GM21737 (cell line): ENCODE measurements around the gene FMNL2.

Source experiments
- ATAC-seq: cut with Tn5 transposase; IDR thresholded peaks from one replicate; pipeline ENCODE4 v1.9.1; 2021; ENCODE audit warnings: mild to moderate bottlenecking, moderate library complexity; ENCODE audit not compliant: unreplicated experiment

The FMNL2 gene

DNA sequence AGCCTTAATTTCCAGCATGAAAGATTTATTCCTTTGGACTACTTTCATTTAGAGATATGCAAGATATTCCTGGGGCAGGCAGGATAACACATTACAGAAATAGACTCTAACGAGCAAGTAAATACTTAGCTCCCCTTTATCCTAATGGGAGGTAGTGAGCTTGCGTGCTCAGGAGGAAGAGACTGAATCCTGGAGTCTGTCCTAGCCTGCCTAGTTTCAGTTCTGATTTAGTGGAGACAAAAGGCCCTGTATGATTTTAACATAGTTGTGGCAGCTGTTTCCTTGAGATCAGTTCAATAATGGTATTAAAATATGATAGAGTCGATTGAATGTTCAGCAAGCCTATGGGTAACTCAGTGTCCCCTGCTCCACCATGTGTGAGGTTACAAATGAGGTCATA lies 109.5 kb downstream of the FMNL2 start:
- ATAC-seq = no peak

DNA sequence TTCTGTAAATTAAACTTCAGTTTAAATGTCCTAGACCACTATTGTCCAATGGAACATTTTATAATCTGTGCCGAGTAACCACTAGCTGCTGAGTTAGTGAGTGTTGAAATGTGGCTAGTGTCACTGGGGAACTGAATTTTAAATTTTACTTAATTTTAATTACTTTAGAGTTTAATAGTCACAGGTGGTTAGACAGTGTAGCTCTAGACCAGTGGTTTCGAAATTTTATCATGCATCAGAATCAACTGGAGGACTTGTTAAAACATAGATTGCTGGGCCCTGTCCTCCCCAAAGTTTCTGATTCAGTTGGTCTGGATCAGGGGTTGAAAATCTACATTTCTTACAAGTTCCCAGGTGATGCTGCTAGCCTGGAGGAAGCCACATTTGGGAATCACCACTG lies 110.4 kb downstream of the FMNL2 start:
- ATAC-seq = no peak

DNA sequence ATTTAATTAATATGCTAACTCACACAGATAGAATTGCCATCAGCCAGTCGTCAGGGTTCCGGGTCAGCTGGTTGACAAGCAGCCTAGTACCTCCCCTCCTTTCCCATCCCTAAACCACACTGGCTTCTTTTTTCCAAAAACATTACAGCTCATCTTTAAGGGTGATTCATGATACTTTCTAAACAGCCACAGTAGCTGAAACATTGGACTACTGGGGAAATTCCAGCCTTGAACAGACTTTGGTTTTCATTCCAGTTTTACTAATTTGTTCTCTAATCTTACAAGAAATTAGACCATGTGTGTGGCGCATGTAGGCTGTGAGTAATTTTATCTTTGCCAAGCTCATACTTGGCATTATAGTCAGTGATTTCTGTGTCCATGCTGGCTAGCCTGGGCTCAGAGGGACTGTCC lies 110.8 kb downstream of the FMNL2 start:
- ATAC-seq = no peak

DNA sequence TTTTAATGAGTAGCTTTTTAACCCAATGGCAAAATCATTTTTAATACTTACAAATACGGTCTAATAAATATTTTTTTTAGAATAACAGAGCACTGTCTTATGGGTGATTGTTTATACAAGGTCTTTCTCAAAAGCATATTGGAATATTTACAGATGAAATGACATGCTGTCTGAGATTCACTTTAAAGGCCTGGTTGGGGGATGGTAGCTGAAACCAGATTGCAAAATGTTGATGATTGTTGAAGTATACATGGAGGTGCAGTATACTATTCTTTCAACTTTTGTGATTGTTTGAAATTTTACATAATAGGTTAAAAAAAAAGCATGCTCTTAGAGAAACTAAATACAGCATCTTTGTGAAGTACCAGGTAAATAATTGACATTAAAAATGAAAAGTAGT lies 111.2 kb downstream of the FMNL2 start:
- ATAC-seq = no peak

DNA sequence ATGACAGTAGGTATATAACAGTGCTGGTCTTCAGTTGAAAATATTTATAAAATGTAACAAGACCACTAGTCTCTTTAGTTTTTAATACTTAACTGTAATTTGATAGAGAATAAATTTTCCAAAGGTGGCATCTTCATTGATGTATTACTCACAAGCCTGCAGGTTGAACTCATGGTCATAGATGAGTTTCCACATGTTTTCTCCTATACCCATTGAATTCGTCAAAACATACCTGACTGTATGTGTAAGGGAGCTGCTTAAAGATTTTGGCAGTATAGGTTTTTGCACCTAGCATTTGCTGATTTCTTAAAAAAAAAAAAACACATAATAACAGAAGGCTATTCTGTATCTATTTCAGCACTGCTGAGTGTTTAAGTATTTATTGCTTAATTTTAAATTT lies 112.9 kb downstream of the FMNL2 start:
- ATAC-seq = no peak

DNA sequence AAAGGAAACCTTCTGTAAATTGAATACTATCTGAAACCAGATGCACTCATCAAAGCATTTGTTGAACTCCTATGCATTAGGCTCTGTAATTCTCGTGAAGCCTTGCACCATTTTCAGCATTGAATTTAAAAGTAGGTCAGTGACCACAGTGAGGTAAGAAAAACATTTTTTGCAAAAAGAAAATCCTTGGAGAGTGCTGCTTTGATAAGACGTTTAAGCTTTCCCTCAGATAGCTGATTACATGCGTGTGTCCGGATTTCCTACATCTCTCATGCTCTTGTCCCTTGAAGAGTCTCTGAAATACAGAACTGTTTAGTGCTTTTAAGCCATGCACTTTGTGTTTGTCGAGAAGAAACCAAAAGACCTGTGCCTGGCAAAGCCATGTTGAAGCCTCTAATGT lies 113.6 kb downstream of the FMNL2 start:
- no peak for ATAC-seq

DNA sequence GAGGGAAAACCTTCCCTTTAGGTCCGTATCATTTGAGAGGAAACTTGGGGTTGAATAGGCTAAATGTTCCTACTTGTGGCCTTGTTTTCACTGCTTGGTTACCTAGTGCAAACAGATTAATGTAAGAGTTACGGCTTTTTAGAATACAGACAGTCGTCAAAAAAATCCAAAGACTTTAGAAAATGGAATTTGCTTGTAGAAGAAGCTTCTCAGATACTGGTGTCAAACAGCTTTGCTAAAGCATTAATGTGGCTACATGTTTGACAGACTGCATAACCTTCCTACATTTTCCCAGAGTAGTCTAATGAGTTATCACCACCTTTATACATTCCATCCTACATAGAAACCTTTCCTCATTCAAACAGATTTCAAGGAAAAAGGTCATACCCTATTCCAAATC lies 114.6 kb downstream of the FMNL2 start:
- ATAC-seq = no peak

DNA sequence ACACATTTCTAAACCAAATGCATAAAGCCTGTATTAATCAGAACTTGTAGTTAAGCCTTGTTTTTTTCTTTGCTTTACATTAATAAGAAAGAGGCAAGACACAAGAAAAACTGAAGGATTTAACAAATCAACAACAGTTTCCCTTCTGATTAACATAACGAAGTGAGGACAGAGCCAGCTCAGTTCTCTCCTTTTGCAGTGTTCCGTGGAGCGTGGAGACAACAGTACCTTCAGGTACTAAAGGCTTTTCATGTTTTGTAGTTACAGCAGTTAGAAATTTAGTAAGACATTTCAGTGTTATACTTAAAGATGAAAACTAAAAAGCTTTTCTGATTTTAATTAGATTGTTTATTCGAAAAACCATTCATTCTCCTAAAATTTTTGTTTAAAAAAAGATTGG lies 115.2 kb downstream of the FMNL2 start:
- ATAC-seq = no peak

DNA sequence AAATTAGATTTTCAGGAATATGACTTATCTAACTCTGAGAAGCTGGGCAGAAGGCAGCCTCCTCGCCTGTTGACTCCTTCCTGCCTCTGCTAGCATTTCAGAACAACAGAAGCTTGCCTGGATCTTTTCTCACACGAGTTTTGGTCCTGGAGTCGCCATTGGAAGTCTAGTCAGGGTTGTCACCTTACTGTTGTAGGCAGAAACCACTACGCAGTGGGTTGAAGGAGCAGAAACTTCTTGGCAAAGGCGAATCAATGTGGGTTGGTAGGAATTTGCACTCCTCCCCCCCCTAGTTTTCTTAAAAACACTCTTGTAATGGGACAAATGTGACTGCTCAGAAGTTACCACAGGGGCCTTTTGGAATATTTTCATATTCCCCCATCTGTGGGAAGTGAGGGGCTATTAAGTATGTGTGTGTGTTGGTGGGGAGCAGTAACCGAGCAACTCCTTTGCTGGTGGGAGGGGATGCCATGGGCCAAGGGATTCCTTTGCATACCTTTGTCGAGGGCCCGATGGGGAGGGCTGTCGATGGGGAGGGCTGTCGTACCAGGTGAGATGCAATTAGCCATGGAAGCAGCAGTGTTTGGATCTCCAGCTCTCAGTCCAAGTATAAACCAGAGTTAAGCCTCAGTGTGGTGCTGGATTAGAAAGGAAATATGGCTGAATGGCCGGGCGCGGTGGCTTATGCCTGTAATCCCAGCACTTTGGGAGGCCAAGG lies 117.4 kb downstream of the FMNL2 start:
- ATAC-seq = no peak

DNA sequence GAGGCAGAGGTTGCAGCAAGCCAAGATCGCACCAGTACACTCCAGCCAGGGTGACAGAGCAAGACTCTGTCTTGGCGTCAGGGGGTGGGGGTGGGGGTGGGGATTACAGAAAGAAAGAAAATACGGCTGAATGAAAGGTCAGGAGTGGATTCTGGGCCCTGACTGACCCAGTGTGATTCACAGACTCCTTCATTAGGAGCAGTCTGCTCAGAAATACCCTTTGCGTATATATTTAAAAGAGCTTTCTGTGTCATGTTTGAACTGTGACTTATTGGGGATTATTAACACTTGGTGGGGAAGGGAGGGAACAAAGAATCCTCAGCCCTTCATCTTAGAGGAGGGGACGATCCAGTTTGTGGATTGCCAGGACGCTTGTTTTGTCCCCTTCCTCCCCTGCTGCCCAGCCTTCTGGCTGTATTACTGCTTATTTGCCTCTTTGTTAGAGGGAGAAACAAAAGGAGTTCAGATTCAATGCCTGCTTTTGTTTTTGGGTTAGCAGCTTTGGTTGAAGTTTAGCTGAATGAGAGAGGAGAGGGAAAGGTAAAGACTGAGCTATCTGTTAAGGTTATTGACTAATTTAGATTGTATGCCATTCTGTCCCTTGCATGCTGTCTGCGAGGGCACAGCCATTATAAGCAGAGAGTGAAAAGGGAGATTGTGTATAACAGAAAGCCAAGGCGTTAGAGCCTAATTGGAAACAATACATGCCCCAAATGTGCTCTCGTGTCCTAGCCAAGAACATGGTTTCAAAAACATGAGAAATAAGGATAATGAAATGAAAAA lies 118.3 kb downstream of the FMNL2 start:
- ATAC-seq = no peak

DNA sequence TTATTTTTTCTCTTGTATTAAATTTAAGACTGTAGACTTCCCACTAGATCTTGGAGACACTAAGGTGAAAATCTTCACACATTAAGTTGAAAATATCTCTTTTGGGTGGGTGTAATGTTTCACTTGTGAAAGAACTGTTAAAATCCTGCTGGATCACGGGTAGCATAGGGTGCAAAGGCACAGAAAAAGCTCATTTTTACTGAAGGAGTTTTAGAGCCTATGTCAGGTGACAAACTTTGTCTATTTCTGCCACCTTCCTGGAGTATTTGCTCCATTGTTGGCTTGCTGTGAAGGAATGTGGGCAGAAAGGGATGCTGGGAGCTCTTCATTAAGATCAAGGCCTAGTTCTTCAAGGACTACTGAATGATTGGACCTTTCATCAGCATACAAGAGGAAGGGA lies 119.4 kb downstream of the FMNL2 start:
- no peak for ATAC-seq

DNA sequence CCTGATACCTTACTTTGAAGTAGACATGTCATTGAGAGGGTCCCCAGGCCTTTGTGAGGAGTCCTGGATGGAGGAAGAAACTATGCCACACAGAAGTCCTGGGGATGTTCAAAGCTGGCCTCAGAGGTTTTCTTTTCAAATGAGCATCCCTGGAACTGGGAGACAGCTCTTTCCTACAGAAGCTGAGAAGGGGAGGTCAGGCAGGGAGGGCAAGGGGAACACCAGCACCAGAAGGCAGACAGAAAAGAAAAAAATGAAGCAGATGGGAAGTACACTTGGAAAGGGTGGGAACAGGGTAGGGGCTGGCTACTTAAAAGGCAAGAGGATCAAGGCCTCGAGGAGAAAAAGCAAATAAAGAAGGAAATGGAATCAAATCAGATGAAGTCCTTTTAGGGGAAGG lies 120.0 kb downstream of the FMNL2 start:
- no peak for ATAC-seq

DNA sequence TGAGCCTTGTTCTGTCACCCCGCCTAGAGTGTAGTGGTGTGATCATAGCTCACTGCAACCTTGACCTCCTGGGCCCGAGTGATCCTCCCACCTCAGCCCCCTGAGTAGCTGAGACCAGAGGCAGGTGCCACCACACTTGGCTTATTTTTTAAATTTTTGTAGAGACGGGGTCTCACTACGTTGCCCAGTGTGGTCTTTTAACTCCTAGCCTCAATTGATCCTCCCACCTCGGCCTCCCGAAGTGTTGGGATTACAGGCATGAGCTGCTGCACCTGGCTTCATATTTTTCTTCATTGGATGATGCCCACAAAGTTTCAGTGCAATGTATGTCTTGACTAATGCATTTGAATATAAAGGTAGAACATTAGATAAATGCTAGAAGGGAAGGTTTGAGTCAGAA lies 120.8 kb downstream of the FMNL2 start:
- ATAC-seq = no peak

DNA sequence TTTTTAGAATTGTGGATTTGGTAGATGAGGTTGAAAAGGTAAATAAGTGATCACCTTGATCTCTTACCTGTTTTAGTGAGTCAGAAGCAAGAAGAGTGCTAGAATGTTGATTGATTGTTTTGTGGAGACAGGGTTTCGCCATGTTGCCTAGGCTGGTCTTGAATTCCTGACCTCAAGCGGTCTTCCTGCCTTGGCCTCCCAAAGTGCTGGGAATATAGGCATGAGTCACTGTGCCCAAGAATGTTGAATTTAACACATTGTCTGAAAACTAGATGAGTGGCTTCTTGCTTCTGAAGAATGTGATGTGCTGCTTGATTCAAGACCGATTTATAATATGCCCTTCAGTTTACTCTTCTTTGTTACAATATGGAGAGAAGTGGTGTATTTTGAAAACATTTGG lies 121.3 kb downstream of the FMNL2 start:
- no peak for ATAC-seq

DNA sequence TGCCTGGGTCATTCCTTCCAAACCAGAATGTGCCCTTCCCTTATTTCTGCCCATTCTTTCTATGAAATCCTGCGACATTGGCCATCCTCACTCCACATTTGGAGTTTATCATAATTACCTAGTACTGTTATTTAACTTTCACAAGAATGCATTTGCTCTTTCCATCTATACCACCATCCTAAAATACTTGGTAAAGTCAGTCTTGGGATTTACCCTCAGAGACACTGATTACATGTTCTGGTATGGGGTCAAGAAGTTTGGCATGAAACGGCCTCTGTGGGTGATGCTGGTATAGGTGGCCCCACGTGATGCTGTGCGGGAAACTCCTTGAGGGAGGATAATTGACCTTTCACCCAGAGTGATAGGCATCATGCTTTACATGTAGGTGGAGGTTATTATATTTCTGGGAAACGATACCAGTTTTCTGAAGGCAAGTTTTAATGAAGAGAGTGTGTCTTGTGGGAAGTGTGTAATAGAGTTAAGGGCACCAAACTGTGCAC lies 123.5 kb downstream of the FMNL2 start:
- ATAC-seq = no peak

DNA sequence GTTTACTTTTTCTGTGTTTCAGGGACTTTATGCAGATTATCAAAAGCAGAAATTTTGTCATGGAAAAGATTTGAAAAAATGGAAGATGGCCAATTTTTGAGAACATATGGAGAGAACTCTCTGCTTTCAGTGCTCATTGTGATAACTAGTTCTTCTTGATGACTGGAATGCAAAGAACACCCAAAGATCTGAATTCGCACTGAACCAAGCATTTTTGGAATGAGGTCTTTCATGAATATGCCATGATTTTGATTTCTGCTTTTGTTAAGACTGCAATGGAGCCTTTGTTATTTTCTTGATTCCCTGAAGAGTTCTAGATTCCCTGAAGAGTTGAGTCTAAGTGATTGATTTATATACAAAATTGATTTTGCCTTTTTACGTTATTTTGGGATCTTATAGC lies 124.1 kb downstream of the FMNL2 start:
- ATAC-seq = no peak

DNA sequence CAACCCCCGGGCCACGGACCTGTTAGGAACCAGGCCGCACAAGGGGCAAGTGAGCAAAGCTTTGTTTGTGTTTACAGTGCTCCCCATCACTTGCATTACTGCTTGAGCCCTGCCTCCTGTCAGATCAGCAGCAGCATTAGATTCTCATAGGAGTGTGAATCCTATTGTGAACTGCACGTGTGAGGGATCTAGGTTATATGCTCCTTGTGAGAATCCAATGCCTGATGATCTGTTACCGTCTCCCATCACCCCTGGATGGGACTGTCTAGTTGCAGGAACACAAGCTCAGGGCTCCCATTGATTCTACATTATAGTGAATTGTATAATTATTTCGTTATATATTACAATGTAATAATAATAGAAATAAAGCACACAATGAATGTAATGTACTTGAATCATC lies 125.6 kb downstream of the FMNL2 start:
- ATAC-seq = no peak

DNA sequence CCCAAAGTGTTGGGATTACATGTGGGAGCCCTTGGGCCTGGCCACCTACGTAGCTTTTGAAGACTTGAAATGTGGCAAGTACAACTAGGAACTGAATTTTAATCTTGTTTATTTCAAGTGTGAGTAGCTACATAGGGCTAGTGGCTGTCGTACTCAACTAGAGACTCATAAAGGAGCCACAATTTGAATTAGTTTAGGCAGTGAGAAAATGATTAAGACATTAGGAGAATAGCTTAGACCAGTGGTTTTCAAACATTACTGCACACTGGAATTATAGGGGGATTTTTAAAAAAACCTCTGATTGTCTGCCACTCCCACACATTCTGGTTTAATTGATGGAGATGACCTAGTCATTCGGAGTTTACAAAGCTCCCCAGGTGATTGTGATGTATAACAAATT lies 127.1 kb downstream of the FMNL2 start:
- ATAC-seq = no peak

DNA sequence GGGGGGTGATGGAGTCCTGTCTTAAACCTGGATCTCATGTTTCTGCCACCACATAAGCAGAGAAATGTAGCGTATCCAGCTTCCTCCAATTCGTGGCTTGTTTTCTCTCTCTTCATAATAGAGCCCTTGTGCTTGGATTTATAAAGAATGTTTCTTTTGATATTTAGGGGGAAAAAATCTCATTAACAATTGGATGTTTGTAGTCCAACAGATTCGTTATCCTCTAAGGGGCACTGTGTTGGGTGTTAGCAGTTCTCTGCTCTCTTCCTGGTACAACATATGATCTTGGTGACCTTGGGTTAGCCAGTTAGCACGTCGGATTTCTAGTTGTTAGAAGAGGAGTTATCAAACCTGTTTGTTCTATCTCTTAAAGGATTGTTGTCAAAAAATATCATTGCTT lies 127.8 kb downstream of the FMNL2 start:
- no peak for ATAC-seq

DNA sequence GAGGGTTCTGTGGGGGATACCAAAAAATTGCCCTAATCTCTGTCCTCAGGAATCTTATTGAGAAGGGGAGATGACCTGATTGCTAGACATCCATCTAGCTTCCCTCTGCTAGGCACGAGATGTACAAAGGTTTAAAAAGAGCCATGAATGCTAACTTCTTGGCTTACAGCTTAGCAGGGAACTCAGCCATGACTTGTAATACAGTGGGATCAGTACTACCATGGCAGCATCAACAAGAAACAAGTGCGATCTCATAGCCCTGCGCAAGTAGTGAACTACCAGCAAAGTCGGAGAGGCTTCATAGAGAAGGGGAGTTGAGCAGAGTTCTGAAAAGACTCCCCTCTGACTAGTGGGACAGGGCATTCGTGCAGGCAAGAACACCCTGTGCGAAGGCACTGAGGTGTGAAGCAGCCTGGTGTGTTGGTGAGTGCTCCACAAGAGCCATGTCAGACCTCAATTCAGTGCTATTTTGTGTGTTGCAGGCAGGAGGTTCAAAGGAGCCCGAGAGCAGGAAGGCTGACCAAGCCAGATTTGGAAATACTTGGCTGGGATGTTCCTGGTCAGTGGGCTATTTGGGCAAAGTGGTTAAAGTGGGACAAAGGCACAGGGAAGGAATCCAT lies 130.0 kb downstream of the FMNL2 start:
- no peak for ATAC-seq

DNA sequence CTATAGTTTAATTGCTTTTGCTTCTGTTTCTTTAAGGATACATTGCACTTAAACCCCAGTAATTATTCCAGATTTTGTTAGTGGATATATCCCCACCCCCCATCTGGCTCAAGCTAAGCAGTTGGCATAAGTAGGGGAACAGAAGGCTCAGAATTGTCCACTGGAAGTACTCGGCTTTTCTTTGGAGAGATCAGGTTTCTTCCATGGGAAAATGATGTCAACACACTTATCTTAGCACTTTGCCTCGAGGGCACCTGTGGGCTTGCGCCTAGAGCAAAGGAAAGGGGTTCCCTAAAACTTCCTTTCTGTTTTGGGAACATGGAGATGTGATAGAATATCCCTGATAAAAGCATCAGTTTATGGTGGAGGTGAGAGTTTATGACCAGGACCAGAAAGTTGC lies 130.6 kb downstream of the FMNL2 start:
- no peak for ATAC-seq

DNA sequence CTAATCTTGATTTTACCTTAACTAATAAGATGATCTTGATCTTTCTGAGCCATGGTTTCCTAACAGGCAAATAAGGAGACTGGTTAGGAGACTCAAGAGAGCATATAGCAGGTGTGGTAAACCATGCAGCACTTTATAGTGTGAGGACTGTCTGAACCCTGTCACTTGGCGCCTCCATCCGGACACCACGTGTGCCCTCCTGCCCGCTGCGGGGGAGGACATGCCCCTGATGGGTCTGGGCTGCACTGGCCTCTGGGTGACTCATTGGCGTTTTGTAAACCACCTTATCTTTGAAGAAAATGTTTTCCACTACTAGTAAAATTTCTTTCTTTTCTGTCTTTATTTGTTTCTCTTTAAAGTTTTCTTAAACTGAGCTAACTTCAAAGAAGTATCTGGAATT lies 131.1 kb downstream of the FMNL2 start:
- ATAC-seq = no peak
